HepG2 (cell line): ENCODE data around the gene ICE2. TPM values are rescaled to one million over a fixed set of nuclear protein-coding genes. Genes with fewer than 3 reads are reported as not detected.

ENCODE experiments used
- ARNT2 ChIP-seq: sonication (generic); formaldehyde crosslinking; IDR thresholded peaks from 2 replicates; pipeline ENCODE4 v1.8.0; 2022; ENCODE audit warnings: mild to moderate bottlenecking, low read depth, missing genetic modification reagents, moderate library complexity
- ASH2L ChIP-seq: fragments of 300-600, 200-600 bp; sonication (generic); IDR thresholded peaks from 2 replicates; pipeline ENCODE4 v1.7.0; 2017; ENCODE audit warnings: low read depth, mild to moderate bottlenecking, moderate library complexity, mixed read lengths, low read length; ENCODE audit not compliant: insufficient read length
- EED ChIP-seq: sonication (generic); formaldehyde crosslinking; IDR thresholded peaks from 2 replicates; pipeline ENCODE4 v1.5.0; 2020; ENCODE audit warnings: mild to moderate bottlenecking, missing genetic modification reagents
- HNRNPLL ChIP-seq: fragments of 200-400 bp; formaldehyde crosslinking; IDR thresholded peaks from 2 replicates; pipeline ENCODE4 v1.6.1; 2017; ENCODE audit warnings: mild to moderate bottlenecking, low read depth, low read length; ENCODE audit not compliant: poor library complexity, severe bottlenecking
- HOXA9 ChIP-seq: sonication (generic); formaldehyde crosslinking; IDR thresholded peaks from 2 replicates; pipeline ENCODE4 v1.8.1; 2022; ENCODE audit warnings: missing genetic modification reagents, mild to moderate bottlenecking, moderate library complexity, borderline replicate concordance
- IRX3 ChIP-seq: sonication (generic); formaldehyde crosslinking; IDR thresholded peaks from 2 replicates; pipeline ENCODE4 v1.8.1; 2023; ENCODE audit warnings: mild to moderate bottlenecking, low read depth, missing genetic modification reagents, borderline replicate concordance
- KDM2A ChIP-seq: sonication (generic); formaldehyde crosslinking; IDR thresholded peaks from 2 replicates; pipeline ENCODE4 v1.4.0; 2020; ENCODE audit warnings: low read depth, missing genetic modification reagents, borderline replicate concordance
- KMT2B ChIP-seq: IDR thresholded peaks from 2 replicates; pipeline ENCODE4 v1.6.1; 2016; ENCODE audit warnings: missing genetic modification reagents, missing compliant biosample characterization
- MAFK ChIP-seq, 2 experiments: IDR thresholded peaks in 1 of 2; conservative IDR thresholded peaks in 1 of 2; 2 replicates each; pipeline ENCODE4 v1.6.1; 2011; ENCODE audit warnings: improper control_type of control experiment in 2 of 2, low read length in 2 of 2
- MIXL1 ChIP-seq: IDR thresholded peaks from 2 replicates; pipeline ENCODE4 v1.6.1; 2016
- NCOR1 ChIP-seq: fragments of 200-600 bp; sonication (generic); IDR thresholded peaks from 2 replicates; pipeline ENCODE4 v1.7.0; 2017; ENCODE audit warnings: antibody characterized with exemption, low read length, borderline replicate concordance
- NFYC ChIP-seq: IDR thresholded peaks from 2 replicates; pipeline ENCODE4 v1.6.1; 2016; ENCODE audit warnings: missing genetic modification reagents, missing compliant biosample characterization
- ZFYVE20 ChIP-seq: sonication (generic); formaldehyde crosslinking; IDR thresholded peaks from 2 replicates; pipeline ENCODE4 v1.8.0; 2023; ENCODE audit warnings: low read depth, mild to moderate bottlenecking, moderate library complexity, missing genetic modification reagents, borderline replicate concordance
- ZKSCAN5 ChIP-seq: sonication (generic); formaldehyde crosslinking; IDR thresholded peaks from 2 replicates; pipeline ENCODE4 v1.5.1; 2020; ENCODE audit warnings: mild to moderate bottlenecking, missing genetic modification reagents
- ZNF20 ChIP-seq: sonication (generic); formaldehyde crosslinking; IDR thresholded peaks from 2 replicates; pipeline ENCODE4 v1.4.0; 2020; ENCODE audit warnings: mild to moderate bottlenecking, moderate library complexity, missing genetic modification reagents
- ZNF282 ChIP-seq: fragments of 450-650 bp; IDR thresholded peaks from 2 replicates; pipeline ENCODE4 v1.6.1; 2018; ENCODE audit not compliant: partially characterized antibody
- ZNF30 ChIP-seq: sonication (generic); formaldehyde crosslinking; IDR thresholded peaks from 2 replicates; pipeline ENCODE4 v1.5.0; 2020; ENCODE audit warnings: mild to moderate bottlenecking, missing genetic modification reagents
- ZNF33B ChIP-seq: sonication (generic); formaldehyde crosslinking; IDR thresholded peaks from 2 replicates; pipeline ENCODE4 v1.5.1; 2020; ENCODE audit warnings: mild to moderate bottlenecking, missing genetic modification reagents
- ZNF367 ChIP-seq: sonication (generic); formaldehyde crosslinking; IDR thresholded peaks from 2 replicates; pipeline ENCODE4 v1.4.0; 2020; ENCODE audit warnings: missing genetic modification reagents, borderline replicate concordance
- ZNF432 ChIP-seq: sonication (generic); formaldehyde crosslinking; IDR thresholded peaks from 2 replicates; pipeline ENCODE4 v1.5.0; 2020; ENCODE audit warnings: missing genetic modification reagents, mild to moderate bottlenecking, borderline replicate concordance
- ZNF552 ChIP-seq: sonication (generic); formaldehyde crosslinking; IDR thresholded peaks from 2 replicates; pipeline ENCODE4 v1.9.0; 2022; ENCODE audit warnings: missing genetic modification reagents, mild to moderate bottlenecking, borderline replicate concordance
- ZNF562 ChIP-seq: sonication (generic); formaldehyde crosslinking; IDR thresholded peaks from 2 replicates; pipeline ENCODE4 v1.8.0; 2022; ENCODE audit warnings: missing genetic modification reagents, borderline replicate concordance
- ZNF720 ChIP-seq: sonication (generic); formaldehyde crosslinking; IDR thresholded peaks from 2 replicates; pipeline ENCODE4 v1.4.0; 2020; ENCODE audit warnings: missing genetic modification reagents
- ZNF749 ChIP-seq: sonication (generic); formaldehyde crosslinking; IDR thresholded peaks from 2 replicates; pipeline ENCODE4 v1.8.0; 2022; ENCODE audit warnings: mild to moderate bottlenecking, missing genetic modification reagents, moderate library complexity, borderline replicate concordance
- ZNF776 ChIP-seq: sonication (generic); formaldehyde crosslinking; IDR thresholded peaks from 2 replicates; pipeline ENCODE4 v1.4.0; 2020; ENCODE audit warnings: mild to moderate bottlenecking, missing genetic modification reagents
- ZNF883 ChIP-seq: sonication (generic); formaldehyde crosslinking; IDR thresholded peaks from 2 replicates; pipeline ENCODE4 v1.5.1; 2020; ENCODE audit warnings: mild to moderate bottlenecking, missing genetic modification reagents; ENCODE audit errors: not compliant biosample characterization
- ZSCAN20 ChIP-seq: sonication (generic); formaldehyde crosslinking; IDR thresholded peaks from 2 replicates; pipeline ENCODE4 v1.4.0; 2020; ENCODE audit warnings: missing genetic modification reagents, mild to moderate bottlenecking, borderline replicate concordance
- polyA plus RNA-seq, 8 experiments: library from polyadenylated mRNA; depleted of rRNA in 3 of 8; stranded (reverse) in 7 of 8; unstranded in 1 of 8; fragments of >200 nt; fragmentation: Illumina TruSeq in 4 of 8; extraction: Trizol in 4 of 8; gene quantifications; 2 replicates each; pipeline versions ENCODE4 v1.2.1 to v1.2.3, GENCODE V29; 2011 to 2016; ENCODE audit warnings: low read depth in 4 of 8, missing spikeins in 1 of 8, mixed read lengths in 1 of 8; ENCODE audit not compliant: insufficient read depth in 1 of 8
- total RNA-seq, 5 experiments: library from RNA; depleted of rRNA; stranded (reverse); fragments of >200 nt; fragmentation: Illumina TruSeq; extraction: Trizol; gene quantifications; 2 replicates each; pipeline ENCODE4 v1.2.3, GENCODE V29; 2016; ENCODE audit warnings: low read depth in 1 of 5
- TF ChIP-seq, protein P1 (sequence below): IDR thresholded peaks from 2 replicates; pipeline ENCODE4 v1.6.1; 2016; ENCODE audit warnings: missing genetic modification reagents, missing compliant biosample characterization
- TF ChIP-seq, protein P2 (sequence below): fragments of 450-650 bp; IDR thresholded peaks from 2 replicates; pipeline ENCODE4 v1.6.1; 2016
- TF ChIP-seq, protein P3 (sequence below): sonication (generic); formaldehyde crosslinking; IDR thresholded peaks from 2 replicates; pipeline ENCODE4 v1.5.0; 2020; ENCODE audit warnings: missing genetic modification reagents

ICE2 gene
- total and polyA plus RNA-seq, 2 of the 13 experiments (the other 11 are each of a cell fraction or from before 2014, with no cell fraction given), result 24.8 to 26.4 TPM

DNA sequence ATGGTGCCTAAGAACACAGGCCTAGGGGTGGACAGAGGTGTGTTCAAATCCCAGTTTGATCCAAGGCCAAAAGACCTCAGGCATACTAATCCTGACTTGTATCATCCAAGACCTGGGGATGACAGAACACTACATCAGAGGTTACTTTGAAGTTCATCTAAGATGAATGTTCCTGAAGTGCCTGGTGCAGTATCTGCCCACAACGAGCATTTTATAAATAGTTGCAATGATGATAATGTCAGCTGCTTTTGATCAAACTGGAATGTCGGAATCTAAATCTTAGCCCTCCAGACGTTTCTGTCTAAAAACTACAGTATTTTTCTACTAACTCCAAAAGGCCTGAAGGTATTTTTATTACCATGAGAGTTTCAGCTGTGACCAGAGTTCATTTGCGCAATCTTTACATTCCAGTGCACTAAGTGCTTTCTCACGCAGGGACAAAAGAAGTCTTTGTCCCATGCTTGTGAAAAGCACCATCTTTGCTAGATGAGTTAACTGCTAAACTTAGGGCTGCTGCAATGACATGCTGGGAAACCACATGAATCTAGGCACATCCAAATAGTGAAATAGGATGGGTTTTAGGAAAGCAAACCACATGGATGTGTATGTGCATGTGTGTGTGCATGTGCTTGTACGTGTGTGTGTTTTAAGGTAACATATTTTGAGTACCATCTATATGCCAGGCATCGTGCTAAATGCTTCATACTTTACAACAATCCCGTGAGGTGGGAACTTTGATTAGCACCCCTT, 99.2 kb downstream of the ICE2 start (continued):
- TF ChIP-seq ZNF552 (CRISPR knock-in tag) (no peak), ZNF20 (CRISPR knock-in tag) (no peak), NFYC (no peak), ZNF432 (CRISPR knock-in tag) (no peak), ZNF720 (CRISPR knock-in tag) (no peak), IRX3 (CRISPR knock-in tag) (peak; percentile 60; the same call in 1 of the 2 replicates), MAFK (conservative IDR thresholded peaks at IDR 0.05 in 1 of 2, IDR thresholded peaks at IDR 0.05 in 1 of 2; ENCODE audit: low read length in 2 of 2) (no peak), ASH2L (peak; percentile 99), ZKSCAN5 (no peak), ZNF282 (no peak), ZFYVE20 (CRISPR knock-in tag) (no peak), NCOR1 (peak; percentile 97), ZNF33B (CRISPR knock-in tag) (no peak), MIXL1 (CRISPR knock-in tag) (peak; percentile 90), ARNT2 (CRISPR knock-in tag) (no peak), ZNF776 (no peak), ZNF367 (no peak), KMT2B (CRISPR knock-in tag) (peak; percentile 78), HOXA9 (CRISPR knock-in tag) (no peak), ZNF562 (CRISPR knock-in tag) (no peak), ZNF883 (no peak), KDM2A (CRISPR knock-in tag) (0 out of 2 replicates have a peak, but pooled peaks have one; percentile 32), ZNF30 (CRISPR knock-in tag) (no peak), ZSCAN20 (0 out of 2 replicates have a peak, but pooled peaks have one; percentile 27), HNRNPLL (no peak), ZNF749 (CRISPR knock-in tag) (no peak), EED (no peak)
- TF ChIP-seq, protein P1, sequence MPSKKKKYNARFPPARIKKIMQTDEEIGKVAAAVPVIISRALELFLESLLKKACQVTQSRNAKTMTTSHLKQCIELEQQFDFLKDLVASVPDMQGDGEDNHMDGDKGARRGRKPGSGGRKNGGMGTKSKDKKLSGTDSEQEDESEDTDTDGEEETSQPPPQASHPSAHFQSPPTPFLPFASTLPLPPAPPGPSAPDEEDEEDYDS, result no peak; the same call in 1 of the 2 replicates
- TF ChIP-seq, protein P2, sequence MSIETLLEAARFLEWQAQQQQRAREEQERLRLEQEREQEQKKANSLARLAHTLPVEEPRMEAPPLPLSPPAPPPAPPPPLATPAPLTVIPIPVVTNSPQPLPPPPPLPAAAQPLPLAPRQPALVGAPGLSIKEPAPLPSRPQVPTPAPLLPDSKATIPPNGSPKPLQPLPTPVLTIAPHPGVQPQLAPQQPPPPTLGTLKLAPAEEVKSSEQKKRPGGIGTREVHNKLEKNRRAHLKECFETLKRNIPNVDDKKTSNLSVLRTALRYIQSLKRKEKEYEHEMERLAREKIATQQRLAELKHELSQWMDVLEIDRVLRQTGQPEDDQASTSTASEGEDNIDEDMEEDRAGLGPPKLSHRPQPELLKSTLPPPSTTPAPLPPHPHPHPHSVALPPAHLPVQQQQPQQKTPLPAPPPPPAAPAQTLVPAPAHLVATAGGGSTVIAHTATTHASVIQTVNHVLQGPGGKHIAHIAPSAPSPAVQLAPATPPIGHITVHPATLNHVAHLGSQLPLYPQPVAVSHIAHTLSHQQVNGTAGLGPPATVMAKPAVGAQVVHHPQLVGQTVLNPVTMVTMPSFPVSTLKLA, result peak; percentile 75
- TF ChIP-seq, protein P3, sequence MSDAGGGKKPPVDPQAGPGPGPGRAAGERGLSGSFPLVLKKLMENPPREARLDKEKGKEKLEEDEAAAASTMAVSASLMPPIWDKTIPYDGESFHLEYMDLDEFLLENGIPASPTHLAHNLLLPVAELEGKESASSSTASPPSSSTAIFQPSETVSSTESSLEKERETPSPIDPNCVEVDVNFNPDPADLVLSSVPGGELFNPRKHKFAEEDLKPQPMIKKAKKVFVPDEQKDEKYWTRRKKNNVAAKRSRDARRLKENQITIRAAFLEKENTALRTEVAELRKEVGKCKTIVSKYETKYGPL (CRISPR knock-in tag), result no peak
